IMR-90 (cell line): ENCODE data around the gene CD93. TPM values are rescaled to one million over a fixed set of nuclear protein-coding genes. Genes with fewer than 3 reads are reported as not detected.

Source experiments
- ATAC-seq: fragments of 200-7000 bp; cut with Tn5 transposase; 2 replicates; pipeline ENCODE4 v1.9.1; 2020; ENCODE audit warnings: low read depth, mild to moderate bottlenecking, moderate library complexity
- BruUV-seq: library from RNA; stranded (reverse); fragments of 400-500 nt; replicated peaks from 2 replicates; lab custom pipeline; 2021; lab: Mats Ljungman, UMichigan
- CTCF ChIA-PET: fragments of 300-600 bp; formaldehyde crosslinking; extraction: SDS; loops from one replicate; lab custom pipeline; 2021; ENCODE audit warnings: antibody characterized with exemption; lab: Yijun Ruan, JAX
- POLR2A ChIA-PET: fragments of 300-600 bp; sonication (Branson Sonifier 250); formaldehyde crosslinking; loops from one replicate; lab custom pipeline; 2022; ENCODE audit warnings: antibody characterized with exemption; ENCODE audit not compliant: unreplicated experiment; lab: Charles Lee
- DNase-seq: peaks from one replicate; pipeline ENCODE4 v3.0.0; 2013
- H2AFZ ChIP-seq: replicated peaks from 2 replicates; pipeline ENCODE3; 2013; ENCODE audit warnings: low read length, mild to moderate bottlenecking; ENCODE audit not compliant: poor library complexity
- H2AK5ac ChIP-seq: 2 replicates; pipeline ENCODE4 v1.6.1; 2013; ENCODE audit warnings: low read depth, low read length, inconsistent platforms
- H2AK9ac ChIP-seq: replicated peaks from 2 replicates; pipeline ENCODE3; 2013; ENCODE audit warnings: mild to moderate bottlenecking, low read depth, low read length, moderate library complexity; ENCODE audit not compliant: poor library complexity
- H2BK120ac ChIP-seq: 2 replicates; pipeline ENCODE4 v1.6.1; 2013; ENCODE audit warnings: low read depth, low read length, inconsistent platforms
- H2BK15ac ChIP-seq: 3 replicates; pipeline ENCODE4 v1.6.1; 2013; ENCODE audit warnings: low read depth, low read length, inconsistent platforms
- H2BK20ac ChIP-seq: 2 replicates; pipeline ENCODE4 v1.6.1; 2013; ENCODE audit warnings: low read depth, mild to moderate bottlenecking, inconsistent platforms, low read length, moderate library complexity
- H2BK5ac ChIP-seq: 2 replicates; pipeline ENCODE4 v1.6.1; 2013; ENCODE audit warnings: mild to moderate bottlenecking, low read depth, low read length, inconsistent platforms; ENCODE audit not compliant: poor library complexity, severe bottlenecking
- H3K14ac ChIP-seq: replicated peaks from 2 replicates; pipeline ENCODE4 v1.6.1; 2013; ENCODE audit warnings: low read depth, low read length, inconsistent platforms
- H3K18ac ChIP-seq: 2 replicates; pipeline ENCODE4 v1.6.1; 2013; ENCODE audit warnings: low read depth, low read length, control low read depth
- H3K23ac ChIP-seq: 2 replicates; pipeline ENCODE4 v1.6.1; 2013; ENCODE audit warnings: low read depth, low read length, inconsistent platforms
- H3K27ac ChIP-seq: 2 replicates; pipeline ENCODE4 v1.5.1; 2013; ENCODE audit warnings: mild to moderate bottlenecking, control low read depth, low read length; ENCODE audit not compliant: insufficient read depth
- H3K27me3 ChIP-seq: 2 replicates; pipeline ENCODE4 v1.6.1; 2013; ENCODE audit warnings: low read length; ENCODE audit not compliant: control insufficient read depth, insufficient read depth
- H3K36me3 ChIP-seq: 2 replicates; pipeline ENCODE4 v1.6.1; 2013; ENCODE audit warnings: low read length, mixed read lengths; ENCODE audit not compliant: control insufficient read depth, insufficient read depth
- H3K4ac ChIP-seq: 2 replicates; pipeline ENCODE4 v1.6.1; 2013; ENCODE audit warnings: low read depth, low read length, inconsistent platforms
- H3K4me1 ChIP-seq: 2 replicates; pipeline ENCODE4 v1.6.1; 2013; ENCODE audit warnings: low read length, mixed read lengths; ENCODE audit not compliant: control insufficient read depth, insufficient read depth
- H3K4me2 ChIP-seq: 2 replicates; pipeline ENCODE4 v1.6.1; 2013; ENCODE audit warnings: low read depth, mild to moderate bottlenecking, control low read depth, low read length, moderate library complexity
- H3K4me3 ChIP-seq: 2 replicates; pipeline ENCODE4 v1.5.1; 2013; ENCODE audit warnings: low read depth, mild to moderate bottlenecking, control low read depth, low read length, moderate library complexity; ENCODE audit not compliant: insufficient read depth
- H3K56ac ChIP-seq: 2 replicates; pipeline ENCODE4 v1.6.1; 2013; ENCODE audit warnings: low read length, inconsistent platforms; ENCODE audit not compliant: insufficient read depth; ENCODE audit errors: extremely low read depth
- H3K79me1 ChIP-seq, 2 experiments: 2 replicates each; pipeline ENCODE4 v1.6.1; 2013; ENCODE audit warnings: low read length in 2 of 2, inconsistent platforms in 1 of 2, low read depth in 1 of 2
- H3K9ac ChIP-seq: 2 replicates; pipeline ENCODE4 v1.6.1; 2013; ENCODE audit warnings: low read depth, low read length, control low read depth
- H3K9me1 ChIP-seq: 2 replicates; pipeline ENCODE4 v1.6.1; 2013; ENCODE audit warnings: low read length, inconsistent platforms; ENCODE audit not compliant: insufficient read depth
- H3K9me3 ChIP-seq: 2 replicates; pipeline ENCODE4 v1.6.1; 2013; ENCODE audit warnings: low read length; ENCODE audit not compliant: control insufficient read depth, insufficient read depth
- H4K20me1 ChIP-seq: 2 replicates; pipeline ENCODE4 v1.6.1; 2013; ENCODE audit warnings: low read length, inconsistent platforms; ENCODE audit not compliant: insufficient read depth
- H4K5ac ChIP-seq: 2 replicates; pipeline ENCODE4 v1.6.1; 2013; ENCODE audit warnings: mild to moderate bottlenecking, low read depth, low read length, control low read depth
- H4K8ac ChIP-seq, 2 experiments: 2 replicates each; pipeline ENCODE4 v1.6.1; 2013; ENCODE audit warnings: low read depth in 2 of 2, low read length in 2 of 2, control low read depth in 1 of 2, inconsistent platforms in 1 of 2
- H4K91ac ChIP-seq: 2 replicates; pipeline ENCODE4 v1.6.1; 2013; ENCODE audit warnings: low read depth, low read length, inconsistent platforms; ENCODE audit not compliant: insufficient read depth
- BHLHE40 ChIP-seq: fragments of 150-350 bp; IDR thresholded peaks from 2 replicates; pipeline ENCODE4 v1.6.1; 2016; ENCODE audit warnings: mild to moderate bottlenecking, low read depth, low read length
- FOS ChIP-seq: fragments of 150-350 bp; IDR thresholded peaks from 2 replicates; pipeline ENCODE4 v1.6.1; 2016; ENCODE audit warnings: low read depth, low read length
- MAFK ChIP-seq: IDR thresholded peaks from 2 replicates; pipeline ENCODE4 v1.6.1; 2012; ENCODE audit warnings: low read depth, low read length, improper control_type of control experiment
- NFE2L2 ChIP-seq: fragments of 150-350 bp; IDR thresholded peaks from 2 replicates; pipeline ENCODE4 v1.6.1; 2016; ENCODE audit warnings: low read depth, mild to moderate bottlenecking, low read length
- WGBS, 2 experiments: methylation state at CpG; one replicate each; pipeline versions ENCODE4 v1.1.5 to v1.1.7; 2013; ENCODE audit warnings: missing lambda C conversion rate in 2 of 2; ENCODE audit not compliant: insufficient read length in 1 of 2; ENCODE audit errors: extremely low coverage in 2 of 2; 5-methylcytosine and 5-hydroxymethylcytosine counted together
- dilution Hi-C: fragments of 300-500 bp; cut with HindIII; formaldehyde crosslinking; loops from one replicate; pipeline ENCODE4 v1.14.3; 2018; ENCODE audit warnings: low sequenced_read_pairs; ENCODE audit not compliant: unreplicated experiment
- in situ Hi-C: fragments of 300-500 bp; cut with MboI; formaldehyde crosslinking; loops from 3 replicates; pipeline ENCODE4 v1.14.3; 2019; ENCODE audit warnings: low sequenced_read_pairs, inconsistent platforms, mixed read lengths
- intact Hi-C: fragments of 100-400 bp; cut with micrococcal nuclease; formaldehyde crosslinking; loops from 2 replicates; pipeline ENCODE4 v1.10.0; 2022
- polyA plus RNA-seq, 3 experiments: library from polyadenylated mRNA; depleted of rRNA; stranded (reverse); fragments of >200 nt; gene quantifications; 2 replicates each; pipeline ENCODE4 v1.2.3, GENCODE V29; 2012; ENCODE audit warnings: low replicate concordance in 1 of 3
- total RNA-seq: library from RNA; depleted of rRNA; stranded (reverse); fragments of >200 nt; gene quantifications from 2 replicates; pipeline ENCODE4 v1.2.3, GENCODE V29; 2012

Gene CD93
- total and polyA plus RNA-seq, 2 of the 4 experiments (the other 2 are of a cell fraction) = under 0.01 to 0.02 TPM

DNA sequence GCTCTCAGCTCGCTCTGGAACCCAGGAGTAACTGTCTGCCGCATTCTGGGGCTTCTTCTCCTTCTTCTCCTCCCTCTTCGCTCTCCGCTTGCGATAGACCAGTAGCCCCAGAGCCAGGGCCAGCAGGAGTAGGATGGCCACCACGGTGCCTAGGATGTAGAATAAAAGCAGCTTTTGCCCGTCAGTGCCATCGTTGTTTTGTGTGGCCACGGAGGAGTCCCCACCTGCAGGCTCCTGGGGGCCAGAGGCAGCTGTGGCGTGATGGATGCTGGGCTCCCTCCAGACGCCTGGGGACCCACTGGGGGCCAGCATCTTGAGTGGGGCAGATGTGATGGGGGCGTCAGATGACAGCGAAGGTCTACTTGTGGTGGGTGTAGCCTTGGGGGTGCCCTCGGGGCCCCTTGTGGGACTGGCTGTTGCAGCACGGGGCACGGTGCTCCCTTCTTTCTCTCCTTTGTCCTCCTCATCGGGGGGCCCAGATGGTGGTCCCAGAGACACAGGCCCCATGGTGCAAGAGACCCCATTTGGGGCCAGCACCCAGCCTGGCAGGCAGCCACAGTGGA lies 1.8 kb downstream of the CD93 start:
- no peak overlapping the region for H3K27ac ChIP-seq
- H4K20me1 ChIP-seq = no peaks in the 10 kb centered on the region
- peaks cover 36% of the 10 kb centered on the region for H3K27me3 ChIP-seq
- no peak overlapping the region for H3K14ac ChIP-seq
- no peak overlapping the region for H2BK15ac ChIP-seq
- no peak overlapping the region for H3K4me2 ChIP-seq
- no peak overlapping the region for H2BK5ac ChIP-seq
- no peak overlapping the region for H4K5ac ChIP-seq
- H3K18ac ChIP-seq = no peak overlapping the region
- intact Hi-C loops (no loop called here), in situ Hi-C loops (loop anchor here (25.0 kb wide), 1 partner anchor 103 kb away; no protein-coding TSS in a partner anchor), dilution Hi-C loops (no loop called here)
- no peak overlapping the region for H2BK120ac ChIP-seq
- no peak overlapping the region for H3K23ac ChIP-seq
- H2AFZ ChIP-seq = no peak overlapping the region
- no peaks in the 10 kb centered on the region for H3K79me1 ChIP-seq
- TF ChIP-seq BHLHE40 = no peak
- no peak for TF ChIP-seq FOS
- no peak for TF ChIP-seq MAFK
- TF ChIP-seq NFE2L2 = no peak
- no peak overlapping the region for H3K4ac ChIP-seq
- no peak overlapping the region for H3K56ac ChIP-seq
- ATAC-seq = no peak
- BruUV-seq = no TSS peak
- no peak overlapping the region for H2AK9ac ChIP-seq
- H3K4me3 ChIP-seq = no peak overlapping the region
- H2BK20ac ChIP-seq = no peak overlapping the region
- POLR2A ChIA-PET = no interaction called here
- no peaks in the 10 kb centered on the region for H3K36me3 ChIP-seq
- H3K9me3 ChIP-seq = no peaks in the 10 kb centered on the region
- no peaks in the 10 kb centered on the region for H3K4me1 ChIP-seq
- no CpG with 5 or more reads among the region's 17 CpGs for WGBS, 2 experiments
- DNase-seq = no peak
- CTCF ChIA-PET = no interaction called here
- no peak overlapping the region for H2AK5ac ChIP-seq
- no peak overlapping the region for H3K9ac ChIP-seq
- no peak overlapping the region for H4K8ac ChIP-seq
- H4K91ac ChIP-seq = no peak overlapping the region
- no peaks in the 10 kb centered on the region for H3K9me1 ChIP-seq
